Measurements from ENCODE around the gene NTN4.

DNA sequence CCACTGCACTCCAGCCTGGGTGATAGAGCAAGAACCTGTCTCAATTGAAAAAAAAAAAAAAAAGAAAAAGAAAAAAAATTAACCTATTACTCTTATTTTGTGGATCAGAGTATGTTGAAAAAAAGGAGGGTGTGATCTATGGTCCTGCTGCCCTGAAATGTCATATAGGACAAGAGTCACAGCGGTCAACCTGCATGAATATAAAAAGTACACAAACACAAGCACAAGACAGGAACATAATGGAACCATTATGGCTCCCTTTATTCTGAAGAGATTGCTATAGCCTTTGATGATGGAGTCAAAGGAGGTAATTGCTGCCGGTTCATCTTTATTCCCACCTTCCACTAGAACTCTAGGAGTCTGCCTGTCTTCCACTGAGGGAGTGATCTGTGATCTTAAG, 96.9 kb downstream of the NTN4 start:
- TF ChIP-seq, protein P1, sequence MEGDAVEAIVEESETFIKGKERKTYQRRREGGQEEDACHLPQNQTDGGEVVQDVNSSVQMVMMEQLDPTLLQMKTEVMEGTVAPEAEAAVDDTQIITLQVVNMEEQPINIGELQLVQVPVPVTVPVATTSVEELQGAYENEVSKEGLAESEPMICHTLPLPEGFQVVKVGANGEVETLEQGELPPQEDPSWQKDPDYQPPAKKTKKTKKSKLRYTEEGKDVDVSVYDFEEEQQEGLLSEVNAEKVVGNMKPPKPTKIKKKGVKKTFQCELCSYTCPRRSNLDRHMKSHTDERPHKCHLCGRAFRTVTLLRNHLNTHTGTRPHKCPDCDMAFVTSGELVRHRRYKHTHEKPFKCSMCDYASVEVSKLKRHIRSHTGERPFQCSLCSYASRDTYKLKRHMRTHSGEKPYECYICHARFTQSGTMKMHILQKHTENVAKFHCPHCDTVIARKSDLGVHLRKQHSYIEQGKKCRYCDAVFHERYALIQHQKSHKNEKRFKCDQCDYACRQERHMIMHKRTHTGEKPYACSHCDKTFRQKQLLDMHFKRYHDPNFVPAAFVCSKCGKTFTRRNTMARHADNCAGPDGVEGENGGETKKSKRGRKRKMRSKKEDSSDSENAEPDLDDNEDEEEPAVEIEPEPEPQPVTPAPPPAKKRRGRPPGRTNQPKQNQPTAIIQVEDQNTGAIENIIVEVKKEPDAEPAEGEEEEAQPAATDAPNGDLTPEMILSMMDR (conservative IDR thresholded peaks at IDR 0.05; ENCODE audit: low read depth, low read length) = no peak
- TF ChIP-seq EZH2 (IDR thresholded peaks at IDR 0.05; ENCODE audit: borderline replicate concordance, low read depth, low read length, poor library complexity, severe bottlenecking) = no peak
